GM23338 (cell line): ENCODE data around the gene TRIO. TPM values are rescaled to one million over a fixed set of nuclear protein-coding genes. Genes with fewer than 3 reads are reported as not detected.

Source experiments
- ATAC-seq: fragments of 200-7000 bp; cut with Tn5 transposase; 3 replicates; pipeline ENCODE4 v1.9.1; 2020
- DNase-seq: peaks from one replicate; pipeline ENCODE4 v3.0.0-alpha.2; 2015; ENCODE audit warnings: low spot score
- H2AFZ ChIP-seq: fragments of 200-600 bp; sonication (generic); 2 replicates; pipeline ENCODE4 v1.8.0; 2016; ENCODE audit warnings: antibody characterized with exemption, mild to moderate bottlenecking, moderate library complexity
- H3F3A ChIP-seq: fragments of 200-600 bp; sonication (generic); replicated peaks from 2 replicates; pipeline ENCODE4 v1.8.0; 2017; ENCODE audit warnings: antibody characterized with exemption, mixed run types, low read depth
- H3K27ac ChIP-seq: fragments of 200-600 bp; sonication (generic); 2 replicates; pipeline ENCODE4 v1.6.1; 2016; ENCODE audit warnings: low read depth
- H3K27me3 ChIP-seq: fragments of 200-600 bp; sonication (generic); 2 replicates; pipeline ENCODE4 v1.8.0; 2016; ENCODE audit warnings: mild to moderate bottlenecking, mixed run types, moderate library complexity; ENCODE audit not compliant: insufficient read depth
- H3K36me3 ChIP-seq: fragments of 200-600 bp; sonication (generic); 2 replicates; pipeline ENCODE4 v1.8.0; 2016; ENCODE audit warnings: mild to moderate bottlenecking; ENCODE audit not compliant: insufficient read depth
- H3K4me1 ChIP-seq: fragments of 200-600 bp; sonication (generic); 2 replicates; pipeline ENCODE4 v1.8.0; 2016; ENCODE audit warnings: mild to moderate bottlenecking, moderate library complexity; ENCODE audit not compliant: insufficient read depth
- H3K4me2 ChIP-seq: fragments of 200-600 bp; sonication (generic); 2 replicates; pipeline ENCODE4 v1.7.1; 2017; ENCODE audit warnings: mixed run types
- H3K4me3 ChIP-seq: fragments of 200-600 bp; sonication (generic); 2 replicates; pipeline ENCODE4 v1.6.1; 2016; ENCODE audit warnings: mixed run types
- H3K79me2 ChIP-seq: fragments of 200-600 bp; sonication (generic); replicated peaks from 2 replicates; pipeline ENCODE4 v1.8.0; 2017; ENCODE audit warnings: mild to moderate bottlenecking; ENCODE audit not compliant: insufficient read depth
- H3K9me2 ChIP-seq: fragments of 200-600 bp; sonication (generic); 2 replicates; pipeline ENCODE4 v1.8.0; 2017; ENCODE audit not compliant: insufficient read depth
- H4K20me1 ChIP-seq: fragments of 200-600 bp; sonication (generic); replicated peaks from 2 replicates; pipeline ENCODE4 v1.8.0; 2017; ENCODE audit warnings: mild to moderate bottlenecking; ENCODE audit not compliant: insufficient read depth
- H3K27ac Mint-ChIP-seq: 2 replicates; pipeline ENCODE4 v1.8.0; 2020; ENCODE audit warnings: inconsistent platforms, mild to moderate bottlenecking, moderate library complexity, mixed read lengths
- H3K27me3 Mint-ChIP-seq: 3 replicates; pipeline ENCODE4 v1.8.0; 2022; ENCODE audit warnings: low read depth, mild to moderate bottlenecking, moderate library complexity, mixed read lengths, inconsistent platforms; ENCODE audit not compliant: insufficient read depth, poor library complexity
- H3K36me3 Mint-ChIP-seq: 3 replicates; pipeline ENCODE4 v1.8.0; 2021; ENCODE audit warnings: low read depth, mild to moderate bottlenecking, inconsistent platforms, moderate library complexity, mixed read lengths
- H3K4me1 Mint-ChIP-seq: 3 replicates; pipeline ENCODE4 v1.8.0; 2020; ENCODE audit warnings: mild to moderate bottlenecking, inconsistent platforms, mixed read lengths
- H3K4me3 Mint-ChIP-seq: 3 replicates; pipeline ENCODE4 v1.8.0; 2021; ENCODE audit warnings: moderate library complexity, mild to moderate bottlenecking, inconsistent platforms, mixed read lengths
- H3K9me3 Mint-ChIP-seq: 3 replicates; pipeline ENCODE4 v1.8.0; 2020; ENCODE audit warnings: moderate library complexity, mild to moderate bottlenecking, inconsistent platforms, mixed read lengths
- CREB1 ChIP-seq: fragments of 250-450 bp; sonication (Bioruptor Pico); IDR thresholded peaks from 2 replicates; pipeline ENCODE4 v1.5.0; 2020; ENCODE audit warnings: low read depth, mild to moderate bottlenecking, moderate library complexity
- CTCF ChIP-seq, 2 experiments: fragments of 200-600 bp in 1 of 2; sonication (generic) in 1 of 2; conservative IDR thresholded peaks; 2 replicates each; pipeline versions ENCODE4 v1.5.1 to v1.6.1; 2016 to 2017; ENCODE audit warnings: antibody characterized with exemption in 2 of 2, low read depth in 2 of 2, mild to moderate bottlenecking in 2 of 2, moderate library complexity in 1 of 2
- EZH2 ChIP-seq: fragments of 200-600 bp; sonication (generic); IDR thresholded peaks from one replicate; pipeline ENCODE4 v1.8.0; 2017; ENCODE audit warnings: antibody characterized with exemption, mild to moderate bottlenecking, low read depth; ENCODE audit not compliant: unreplicated experiment
- EZH2phosphoT487 ChIP-seq: fragments of 200-600 bp; sonication (generic); IDR thresholded peaks from one replicate; pipeline ENCODE4 v1.8.1; 2018; ENCODE audit warnings: antibody characterized with exemption; ENCODE audit not compliant: unreplicated experiment
- JUNB ChIP-seq: IDR thresholded peaks from one replicate; pipeline ENCODE4 v1.6.1; 2016; ENCODE audit warnings: antibody characterized with exemption; ENCODE audit not compliant: unreplicated experiment
- NANOG ChIP-seq: IDR thresholded peaks from 2 replicates; pipeline ENCODE4 v1.6.1; 2016; ENCODE audit warnings: antibody characterized with exemption, borderline replicate concordance
- POLR2AphosphoS5 ChIP-seq: IDR thresholded peaks from 2 replicates; pipeline ENCODE4 v1.6.1; 2016; ENCODE audit warnings: antibody characterized with exemption, low read depth
- REST ChIP-seq: IDR thresholded peaks from one replicate; pipeline ENCODE4 v1.6.1; 2018; ENCODE audit warnings: antibody characterized with exemption; ENCODE audit not compliant: unreplicated experiment
- STAT1 ChIP-seq: IDR thresholded peaks from one replicate; pipeline ENCODE4 v1.6.1; 2016; ENCODE audit warnings: antibody characterized with exemption; ENCODE audit not compliant: unreplicated experiment
- ZNF114 ChIP-seq: fragments of 250-450 bp; sonication (Bioruptor Pico); IDR thresholded peaks from 2 replicates; pipeline ENCODE4 v1.5.0; 2020; ENCODE audit warnings: mild to moderate bottlenecking, moderate library complexity
- polyA plus RNA-seq: library from polyadenylated mRNA; unstranded; fragments of >200 nt; fragmentation: Nextera tagmentation; extraction: Ambion mirVana; gene quantifications from 2 replicates; pipeline ENCODE4 v1.2.1, GENCODE V29; 2016
- total RNA-seq: library from RNA; depleted of rRNA; stranded (reverse); fragments of >200 nt; shearing (Covaris generic); gene quantifications from 2 replicates; pipeline ENCODE4 v1.2.3, GENCODE V29; 2014

Gene TRIO
- total and polyA plus RNA-seq, 2 experiments from 2014 or later, result 13.8 to 113 TPM

- TF ChIP-seq JUNB (no peak), REST (no peak)
Observed at GRCh38 chr5:14133394-14133793, 9.7 kb upstream of the TRIO start (continued).

GRCh38 chr5:14134083-14134482 is 9.1 kb upstream of the TRIO start:
- H3K27me3 Mint-ChIP-seq, result peaks cover 8% of the 10 kb centered on the region
- H3K27ac ChIP-seq, result no peak overlapping the region
- no peaks in the 10 kb centered on the region; the same call in 2 of the 3 replicates for H3K9me3 Mint-ChIP-seq
- no peak overlapping the region for H2AFZ ChIP-seq
- no peaks in the 10 kb centered on the region for H3K4me1 ChIP-seq
- DNase-seq (no peak), ATAC-seq (no peak)
- H3K27me3 ChIP-seq, result no peaks in the 10 kb centered on the region
- H3K36me3 Mint-ChIP-seq, result no peaks in the 10 kb centered on the region
- no peaks in the 10 kb centered on the region for H3F3A ChIP-seq
- H3K4me3 Mint-ChIP-seq, result no peak overlapping the region
- no peak overlapping the region for H3K27ac Mint-ChIP-seq
- no peak for TF ChIP-seq EZH2
- TF ChIP-seq EZH2phosphoT487, result no peak
- no peak for TF ChIP-seq ZNF114 (CRISPR knock-in tag)
- no peak for TF ChIP-seq NANOG
- TF ChIP-seq POLR2AphosphoS5, result no peak
- TF ChIP-seq CTCF (conservative IDR thresholded peaks at IDR 0.05; ENCODE audit: low read depth in 2 of 2), result no peak
- no peak for TF ChIP-seq STAT1
- TF ChIP-seq JUNB, result no peak
- no peak for TF ChIP-seq CREB1
- TF ChIP-seq REST, result no peak
- no peak overlapping the region for H3K4me2 ChIP-seq
- H3K9me2 ChIP-seq, result 0 out of 2 replicates have a peak, but pooled peaks cover 2% of the 10 kb centered on the region
- H3K79me2 ChIP-seq, result no peaks in the 10 kb centered on the region
- H4K20me1 ChIP-seq, result no peaks in the 10 kb centered on the region; the same call in 1 of the 2 replicates
- H3K36me3 ChIP-seq, result no peaks in the 10 kb centered on the region
- H3K4me1 Mint-ChIP-seq, result peaks cover under 1% of the 10 kb centered on the region; the same call in 1 of the 3 replicates
- no peak overlapping the region for H3K4me3 ChIP-seq
